ENCODE results near the gene RBX1.
"Not testable (repeated sequence)": the region's sequence is repeated elsewhere in the genome, so short reads cannot be mapped to it uniquely, and the experiment has no call there.

RBX1 gene

DNA sequence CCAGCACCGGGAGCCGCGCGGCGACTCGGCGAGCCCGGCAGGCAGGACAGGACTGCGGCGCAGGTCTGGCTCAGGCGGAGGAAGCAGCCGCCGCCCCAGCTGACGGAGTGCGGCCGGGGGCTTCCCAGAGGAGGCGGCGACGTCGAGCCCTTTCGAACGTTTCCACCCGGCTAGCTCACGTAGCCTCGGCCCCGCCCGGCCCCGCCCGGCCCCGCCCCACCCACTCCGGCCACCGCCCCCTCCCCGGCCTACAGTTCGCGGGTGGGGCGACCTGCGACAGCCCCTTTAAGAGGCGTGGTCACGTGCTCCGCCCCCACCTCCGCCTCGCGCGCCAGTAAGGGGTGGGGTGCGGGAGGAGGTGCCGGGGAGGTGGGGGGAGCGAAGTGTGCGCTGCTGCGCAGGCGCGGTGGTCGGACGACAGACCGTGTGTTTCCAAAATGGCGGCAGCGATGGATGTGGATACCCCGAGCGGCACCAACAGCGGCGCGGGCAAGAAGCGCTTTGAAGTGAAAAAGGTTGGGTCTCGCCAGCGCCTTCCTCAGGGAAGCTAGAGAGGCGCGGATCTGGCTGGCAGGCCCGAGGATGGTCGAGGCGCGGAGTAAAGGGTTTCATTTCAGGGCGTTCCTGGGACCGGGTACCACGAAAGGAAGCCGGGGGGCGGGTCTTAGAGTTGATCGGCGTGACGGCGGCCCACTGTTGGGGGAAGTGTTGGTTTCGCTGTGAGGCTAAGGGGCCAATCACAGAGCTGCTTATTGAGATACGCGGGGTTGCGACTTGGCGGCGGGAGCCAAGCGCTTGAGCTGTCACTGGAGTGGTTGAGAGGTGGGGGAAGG, at the start of gene RBX1:
Gene RBX1 (plus strand): TSS at position 417 of the 833 bp plus-strand sequence. CDS start 21 bp downstream, at position 438.
- no peak for TF ChIP-seq CTCF (conservative IDR thresholded peaks at IDR 0.05; ENCODE audit: low read depth)
- CTCF ChIA-PET, result interaction anchor here (0.5 to 1.0 kb wide), 4 partner anchors 10 to 142 kb away, joined by 4 to 6 read pairs (median 4); partner anchors contain the start of gene EP300

DNA sequence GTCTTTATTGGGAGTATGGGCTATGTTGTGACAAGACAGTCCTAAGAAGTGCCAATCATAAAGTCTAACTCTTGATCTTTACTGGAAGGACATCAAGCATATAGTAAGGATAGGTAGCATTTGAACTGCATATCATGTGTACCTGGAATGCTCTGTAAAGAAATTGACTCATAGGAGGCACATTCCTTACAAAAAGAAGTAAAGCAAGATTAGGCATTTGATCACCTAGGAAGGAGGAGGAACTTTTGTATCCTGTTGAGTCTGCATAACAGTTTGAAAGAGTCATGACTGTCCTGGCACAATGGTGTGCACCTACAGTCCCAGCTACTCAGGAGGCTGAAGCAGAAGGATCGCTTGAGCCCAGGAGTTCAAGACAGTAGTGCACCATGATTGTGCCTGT, 47.1 kb upstream of the RBX1 start:
- CTCF ChIA-PET, result no interaction called here

More for the DNA sequence above, at the start of gene RBX1:
- POLR2A ChIA-PET (ENCODE audit: low non-redundant PET), result no interaction called here
- peak within 1 kb of the TSS; percentile 89 for H3K27ac ChIP-seq
- DNase-seq (ENCODE audit: low spot score), result peak; percentile 94

GRCh38 chr22:40908895-40909294, 42.3 kb upstream of the RBX1 start:
- DNase-seq (ENCODE audit: low spot score), result no peak
- ChIA-PET CTCF (interaction anchor here (0.6 to 1.2 kb wide), 2 partner anchors 10 to 30 kb away, joined by 5 to 7 read pairs; no protein-coding TSS in a partner anchor), POLR2A (ENCODE audit: low non-redundant PET) (no interaction called here)
- no peak overlapping the region for H3K27ac ChIP-seq
- no peak for TF ChIP-seq CTCF (conservative IDR thresholded peaks at IDR 0.05; ENCODE audit: low read depth)

More for the DNA sequence above, 47.1 kb upstream of the RBX1 start:
- no peak overlapping the region for H3K27ac ChIP-seq
- POLR2A ChIA-PET (ENCODE audit: low non-redundant PET), result no interaction called here
- DNase-seq (ENCODE audit: low spot score), result no peak
- no peak for TF ChIP-seq CTCF (conservative IDR thresholded peaks at IDR 0.05; ENCODE audit: low read depth)

GRCh38 chr22:40911772-40912171, 39.4 kb upstream of the RBX1 start:
- DNase-seq (ENCODE audit: low spot score), result no peak
- no peak overlapping the region for H3K27ac ChIP-seq
- CTCF ChIA-PET, result no interaction called here
- TF ChIP-seq CTCF (conservative IDR thresholded peaks at IDR 0.05; ENCODE audit: low read depth), result no peak
- POLR2A ChIA-PET (ENCODE audit: low non-redundant PET), result no interaction called here

DNA sequence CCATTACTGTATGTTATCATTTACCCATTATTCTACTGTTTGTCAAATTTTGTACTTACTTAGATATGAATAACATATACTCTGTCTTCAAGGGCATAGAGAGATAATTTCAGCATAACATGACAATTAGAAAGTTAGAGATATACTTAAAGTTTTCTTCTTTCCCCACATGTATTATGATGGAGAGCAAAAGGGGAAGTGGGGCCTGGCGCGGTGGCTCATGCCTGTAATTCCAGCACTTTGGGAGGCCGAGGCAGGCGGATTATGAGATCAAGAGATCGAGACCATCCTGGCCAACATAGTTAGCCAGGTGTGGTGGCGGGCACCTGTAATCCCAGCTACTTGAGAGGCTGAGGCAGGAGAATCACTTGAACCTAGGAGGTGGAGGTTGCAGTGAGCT, 38.2 kb upstream of the RBX1 start:
- POLR2A ChIA-PET (ENCODE audit: low non-redundant PET); DNase-seq (ENCODE audit: low spot score); H3K27ac ChIP-seq: not testable (repeated sequence)
- CTCF ChIA-PET, result interaction anchor here (0.5 kb wide), 1 partner anchor 102 kb away, joined by 3 read pairs; no protein-coding TSS in a partner anchor

- TF ChIP-seq CTCF (conservative IDR thresholded peaks at IDR 0.05; ENCODE audit: low read depth), result no peak
- ChIA-PET POLR2A (ENCODE audit: low non-redundant PET) (no interaction called here), CTCF (no interaction called here)
- no peak overlapping the region for H3K27ac ChIP-seq
- no peak for DNase-seq (ENCODE audit: low spot score)
Measured at GRCh38 chr22:40919446-40919845, 31.7 kb upstream of the RBX1 start.

DNA sequence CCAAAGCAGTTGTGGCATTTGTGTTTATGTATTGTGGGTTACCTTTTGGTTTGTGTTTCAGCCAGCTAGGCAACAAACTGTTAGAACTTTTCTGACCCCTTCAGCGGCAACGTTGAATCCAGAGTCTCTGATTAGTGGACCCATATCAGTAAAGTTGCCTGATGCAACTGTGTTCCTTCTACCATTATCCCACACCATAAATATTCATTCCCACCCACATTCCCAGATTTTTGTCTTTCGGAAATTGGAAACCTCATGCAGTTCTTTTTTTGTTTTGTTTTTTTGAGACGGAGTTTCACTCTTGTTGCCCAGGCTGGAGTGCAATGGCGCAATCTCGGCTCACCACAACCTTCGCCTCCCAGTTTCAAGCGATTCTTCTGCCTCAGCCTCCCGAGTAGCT, 30.7 kb upstream of the RBX1 start:
- H3K27ac ChIP-seq, result no peak overlapping the region
- ChIA-PET CTCF (no interaction called here), POLR2A (ENCODE audit: low non-redundant PET) (no interaction called here)
- no peak for DNase-seq (ENCODE audit: low spot score)
- no peak for TF ChIP-seq CTCF (conservative IDR thresholded peaks at IDR 0.05; ENCODE audit: low read depth)
